ENCODE measurements around the gene RABIF. TPM values are rescaled to one million over a fixed set of nuclear protein-coding genes. Genes with fewer than 3 reads are reported as not detected.

RABIF gene
- total and polyA plus RNA-seq, 7 experiments from 2014 or later: 11.6 to 24.9 (median 16.8) TPM

- POLR2A ChIA-PET: interaction anchor here (1.8 kb wide), 1 partner anchor 144 kb away, joined by 5 read pairs; the partner anchor contains the start of gene TMEM183A
- Histone ChIP-seq H3K27me3 (ENCODE audit: control insufficient read depth in 2 of 2, insufficient read depth in 2 of 2, low read length in 2 of 2) (peaks cover 0 to 16% of the 10 kb centered on the region in 2 donors), H3K36me3 (ENCODE audit: control insufficient read depth in 2 of 3, insufficient read depth in 3 of 3, low read length in 3 of 3) (no peaks in the 10 kb centered on the region), H3K9me3 (ENCODE audit: control insufficient read depth in 2 of 3, low read length in 3 of 3) (no peaks in the 10 kb centered on the region), H3K4me1 (ENCODE audit: control insufficient read depth in 2 of 2, insufficient read depth in 2 of 2, low read length in 2 of 2) (peaks cover 0 to 8% of the 10 kb centered on the region in 2 donors), H3K4me3 (ENCODE audit: low read length) (no peak overlapping the region), H3K27ac (ENCODE audit: low read depth, low read length) (no peak overlapping the region)
- ATAC-seq (no peak), DNase-seq (no peak)
- Mint-ChIP-seq H3K4me1 (peaks cover 8 to 17% (median 12%) of the 10 kb centered on the region in 7 donors), H3K27me3 (peaks cover 39 to 79% (median 61%) of the 10 kb centered on the region in 5 donors), H3K36me3 (no peaks in the 10 kb centered on the region), H3K9me3 (peaks cover 0 to 3% (median 0%) of the 10 kb centered on the region in 11 donors), H3K4me3 (peak overlapping the region in 6 of 10 donors; percentile 5 to 90 (median 78)), H3K27ac (no peak overlapping the region)
- CTCF ChIA-PET: interaction anchor here (1.0 kb wide), 1 partner anchor 11 kb away, joined by 3 read pairs; no protein-coding TSS in a partner anchor
- intact Hi-C loops (cut with micrococcal nuclease): loop anchor here in 1 of 2 donors (2.0 kb wide), 1 partner anchor 26 kb away; the partner anchor contains the start of gene RABIF
Observed at GRCh38 chr1:202862679-202863560, 26.0 kb downstream of the RABIF start.

- ChIA-PET CTCF (interaction anchor here (1.0 kb wide), 1 partner anchor 10 kb away, joined by 3 read pairs; no protein-coding TSS in a partner anchor), POLR2A (no interaction called here)
- peak; percentile 93 for ATAC-seq
- Histone ChIP-seq H3K4me1 (ENCODE audit: control insufficient read depth in 2 of 2, insufficient read depth in 2 of 2, low read length in 2 of 2) (peaks cover 0 to 8% of the 10 kb centered on the region in 2 donors), H3K27me3 (ENCODE audit: control insufficient read depth in 2 of 2, insufficient read depth in 2 of 2, low read length in 2 of 2) (peaks cover 0 to 16% of the 10 kb centered on the region in 2 donors), H3K9me3 (ENCODE audit: control insufficient read depth in 2 of 3, low read length in 3 of 3) (no peaks in the 10 kb centered on the region), H3K4me3 (ENCODE audit: low read length) (peak overlapping the region; percentile 53), H3K36me3 (ENCODE audit: control insufficient read depth in 2 of 3, insufficient read depth in 3 of 3, low read length in 3 of 3) (no peaks in the 10 kb centered on the region), H3K27ac (ENCODE audit: low read depth, low read length) (no peak overlapping the region)
- Mint-ChIP-seq H3K27me3 (peaks cover 32 to 76% (median 61%) of the 10 kb centered on the region in 5 donors), H3K27ac (peak overlapping the region in 2 of 9 donors; percentile 15 to 59), H3K4me1 (peaks cover 8 to 17% (median 12%) of the 10 kb centered on the region in 7 donors), H3K9me3 (peaks cover 0 to 3% (median 0%) of the 10 kb centered on the region in 11 donors), H3K4me3 (peak overlapping the region; percentile 73 to 90 (median 84)), H3K36me3 (no peaks in the 10 kb centered on the region)
- intact Hi-C loops (cut with micrococcal nuclease): loop anchor here in 1 of 2 donors (2.0 kb wide), 1 partner anchor 27 kb away; the partner anchor contains the start of gene RABIF
- DNase-seq: peak in 3 of 9 donors; percentile 10 to 62 (median 39)
Observed at GRCh38 chr1:202861420-202862132, 27.4 kb downstream of the RABIF start.

GRCh38 chr1:202860744-202861419 is 28.1 kb downstream of the RABIF start:
- peaks cover 8 to 18% (median 12%) of the 10 kb centered on the region in 7 donors for H3K4me1 Mint-ChIP-seq
- H3K36me3 ChIP-seq (ENCODE audit: control insufficient read depth in 2 of 3, insufficient read depth in 3 of 3, low read length in 3 of 3): no peaks in the 10 kb centered on the region
- POLR2A ChIA-PET: no interaction called here
- H3K4me1 ChIP-seq (ENCODE audit: control insufficient read depth in 2 of 2, insufficient read depth in 2 of 2, low read length in 2 of 2): peaks cover 0 to 8% of the 10 kb centered on the region in 2 donors
- peaks cover 0 to 16% of the 10 kb centered on the region in 2 donors for H3K27me3 ChIP-seq (ENCODE audit: control insufficient read depth in 2 of 2, insufficient read depth in 2 of 2, low read length in 2 of 2)
- DNase-seq: peak in 3 of 9 donors; percentile 9 to 36 (median 23)
- H3K27ac Mint-ChIP-seq: no peak overlapping the region
- H3K9me3 Mint-ChIP-seq: peaks cover 0 to 3% (median 0%) of the 10 kb centered on the region in 11 donors
- intact Hi-C loops (cut with micrococcal nuclease): no loop called here
- no peak overlapping the region for H3K27ac ChIP-seq (ENCODE audit: low read depth, low read length)
- ATAC-seq: peak; percentile 58
- H3K4me3 ChIP-seq (ENCODE audit: low read length): peak overlapping the region; percentile 53
- H3K36me3 Mint-ChIP-seq: no peaks in the 10 kb centered on the region
- no peaks in the 10 kb centered on the region for H3K9me3 ChIP-seq (ENCODE audit: control insufficient read depth in 2 of 3, low read length in 3 of 3)
- peaks cover 27 to 70% (median 54%) of the 10 kb centered on the region in 5 donors for H3K27me3 Mint-ChIP-seq
- CTCF ChIA-PET: no interaction called here
- peak overlapping the region; percentile 73 to 90 (median 84) for H3K4me3 Mint-ChIP-seq

- no peaks in the 10 kb centered on the region for H3K36me3 ChIP-seq (ENCODE audit: control insufficient read depth in 2 of 3, insufficient read depth in 3 of 3, low read length in 3 of 3)
- peaks cover 0 to 8% of the 10 kb centered on the region in 2 donors for H3K4me1 ChIP-seq (ENCODE audit: control insufficient read depth in 2 of 2, insufficient read depth in 2 of 2, low read length in 2 of 2)
- no peak overlapping the region for H3K27ac Mint-ChIP-seq
- H3K4me1 Mint-ChIP-seq: peaks cover 8 to 18% (median 12%) of the 10 kb centered on the region in 7 donors
- DNase-seq (no peak), ATAC-seq (no peak)
- H3K9me3 ChIP-seq (ENCODE audit: control insufficient read depth in 2 of 3, low read length in 3 of 3): no peaks in the 10 kb centered on the region
- ChIA-PET POLR2A (no interaction called here), CTCF (interaction anchor here (0.7 kb wide), 1 partner anchor 485 kb away, joined by 4 read pairs; no protein-coding TSS in a partner anchor)
- peaks cover 0 to 16% of the 10 kb centered on the region in 2 donors for H3K27me3 ChIP-seq (ENCODE audit: control insufficient read depth in 2 of 2, insufficient read depth in 2 of 2, low read length in 2 of 2)
- no peak overlapping the region for H3K4me3 ChIP-seq (ENCODE audit: low read length)
- peaks cover 9 to 51% (median 36%) of the 10 kb centered on the region in 5 donors for H3K27me3 Mint-ChIP-seq
- peaks cover 0 to 2% (median 0%) of the 10 kb centered on the region in 11 donors for H3K9me3 Mint-ChIP-seq
- intact Hi-C loops (cut with micrococcal nuclease): no loop called here
- no peaks in the 10 kb centered on the region for H3K36me3 Mint-ChIP-seq
- H3K27ac ChIP-seq (ENCODE audit: low read depth, low read length): no peak overlapping the region
- H3K4me3 Mint-ChIP-seq: no peak overlapping the region
Observed at GRCh38 chr1:202858789-202859414, 30.0 kb downstream of the RABIF start.

- H3K9me3 ChIP-seq (ENCODE audit: control insufficient read depth in 2 of 3, low read length in 3 of 3): no peaks in the 10 kb centered on the region
- Mint-ChIP-seq H3K4me1 (peaks cover 8 to 18% (median 12%) of the 10 kb centered on the region in 7 donors), H3K9me3 (peaks cover 0 to 2% (median 0%) of the 10 kb centered on the region in 11 donors), H3K36me3 (no peaks in the 10 kb centered on the region), H3K27ac (no peak overlapping the region), H3K27me3 (peaks cover 9 to 45% (median 31%) of the 10 kb centered on the region in 5 donors), H3K4me3 (no peak overlapping the region)
- ChIA-PET POLR2A (no interaction called here), CTCF (interaction anchor here (0.7 kb wide), 1 partner anchor 486 kb away, joined by 4 read pairs; no protein-coding TSS in a partner anchor)
- H3K27ac ChIP-seq (ENCODE audit: low read depth, low read length): no peak overlapping the region
- H3K27me3 ChIP-seq (ENCODE audit: control insufficient read depth in 2 of 2, insufficient read depth in 2 of 2, low read length in 2 of 2): peaks cover 0 to 16% of the 10 kb centered on the region in 2 donors
- no peak for ATAC-seq
- peaks cover 0 to 8% of the 10 kb centered on the region in 2 donors for H3K4me1 ChIP-seq (ENCODE audit: control insufficient read depth in 2 of 2, insufficient read depth in 2 of 2, low read length in 2 of 2)
- no peaks in the 10 kb centered on the region for H3K36me3 ChIP-seq (ENCODE audit: control insufficient read depth in 2 of 3, insufficient read depth in 3 of 3, low read length in 3 of 3)
- no peak overlapping the region for H3K4me3 ChIP-seq (ENCODE audit: low read length)
- intact Hi-C loops (cut with micrococcal nuclease): no loop called here
- no peak for DNase-seq
Observed at GRCh38 chr1:202858331-202858730, 30.6 kb downstream of the RABIF start.
